HCT116 (cell line): ENCODE results near the gene RIMS4.

Experiments used
- EZH2 ChIP-seq: fragments of 200-600 bp; sonication (generic); IDR thresholded peaks from 2 replicates; pipeline ENCODE4 v1.6.1; 2017; ENCODE audit warnings: antibody characterized with exemption, mixed run types
- POLR2A ChIP-seq: IDR thresholded peaks from 2 replicates; pipeline ENCODE4 v1.7.0; 2011; ENCODE audit warnings: borderline replicate concordance; ENCODE audit not compliant: insufficient read depth, insufficient read length; ENCODE audit errors: extremely low read depth
- POLR2AphosphoS5 ChIP-seq: IDR thresholded peaks from 2 replicates; pipeline ENCODE4 v1.6.1; 2011; ENCODE audit warnings: mild to moderate bottlenecking, low read depth, low read length, moderate library complexity
- TCF7L2 ChIP-seq: IDR thresholded peaks from 2 replicates; pipeline ENCODE4 v1.7.0; 2011; ENCODE audit warnings: borderline replicate concordance, inconsistent platforms; ENCODE audit not compliant: insufficient read depth, insufficient read length; ENCODE audit errors: extremely low read depth
- TF ChIP-seq, protein P1 (sequence below), 3 experiments: fragments of 200-600 bp in 1 of 3; sonication (generic) in 1 of 3; IDR thresholded peaks in 2 of 3; conservative IDR thresholded peaks in 1 of 3; 2 replicates each; pipeline ENCODE4 v1.5.1; 2012 to 2017; ENCODE audit warnings: low read depth in 2 of 3, low read length in 2 of 3, antibody characterized with exemption in 1 of 3, borderline replicate concordance in 1 of 3, control low read depth in 1 of 3, mild to moderate bottlenecking in 1 of 3, mixed read lengths in 1 of 3, mixed run types in 1 of 3, moderate library complexity in 1 of 3; ENCODE audit not compliant: insufficient read depth in 1 of 3

GRCh38 chr20:44827401-44827800 lies 17.1 kb upstream of the RIMS4 start:
- TF ChIP-seq EZH2 (no peak), POLR2AphosphoS5 (no peak), TCF7L2 (no peak), POLR2A (no peak)
- TF ChIP-seq, protein P1, sequence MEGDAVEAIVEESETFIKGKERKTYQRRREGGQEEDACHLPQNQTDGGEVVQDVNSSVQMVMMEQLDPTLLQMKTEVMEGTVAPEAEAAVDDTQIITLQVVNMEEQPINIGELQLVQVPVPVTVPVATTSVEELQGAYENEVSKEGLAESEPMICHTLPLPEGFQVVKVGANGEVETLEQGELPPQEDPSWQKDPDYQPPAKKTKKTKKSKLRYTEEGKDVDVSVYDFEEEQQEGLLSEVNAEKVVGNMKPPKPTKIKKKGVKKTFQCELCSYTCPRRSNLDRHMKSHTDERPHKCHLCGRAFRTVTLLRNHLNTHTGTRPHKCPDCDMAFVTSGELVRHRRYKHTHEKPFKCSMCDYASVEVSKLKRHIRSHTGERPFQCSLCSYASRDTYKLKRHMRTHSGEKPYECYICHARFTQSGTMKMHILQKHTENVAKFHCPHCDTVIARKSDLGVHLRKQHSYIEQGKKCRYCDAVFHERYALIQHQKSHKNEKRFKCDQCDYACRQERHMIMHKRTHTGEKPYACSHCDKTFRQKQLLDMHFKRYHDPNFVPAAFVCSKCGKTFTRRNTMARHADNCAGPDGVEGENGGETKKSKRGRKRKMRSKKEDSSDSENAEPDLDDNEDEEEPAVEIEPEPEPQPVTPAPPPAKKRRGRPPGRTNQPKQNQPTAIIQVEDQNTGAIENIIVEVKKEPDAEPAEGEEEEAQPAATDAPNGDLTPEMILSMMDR (IDR thresholded peaks at IDR 0.05 in 2 of 3, conservative IDR thresholded peaks at IDR 0.05 in 1 of 3; ENCODE audit: borderline replicate concordance in 1 of 3, insufficient read depth in 1 of 3, low read depth in 2 of 3, low read length in 2 of 3), result no peak
